Keratinocyte (primary cell): Measurements from ENCODE around the gene TTC28. TPM values are rescaled to one million over a fixed set of nuclear protein-coding genes. Genes with fewer than 3 reads are reported as not detected.

Source experiments
- DNase-seq: peaks from one replicate; pipeline ENCODE4 v3.0.0-alpha.2; 2011; ENCODE audit warnings: low read depth, missing footprints, low spot score
- FAIRE-seq: peaks from 2 replicates; lab custom pipeline; 2011; peaks lifted over from hg19 to GRCh38; lab: Jason Lieb, UNC
- H2AFZ ChIP-seq: 2 replicates; pipeline ENCODE4 v1.6.0; 2012; ENCODE audit warnings: low read length, control low read depth, inconsistent platforms; ENCODE audit not compliant: control insufficient read depth
- H3K27ac ChIP-seq: 2 replicates; pipeline ENCODE4 v1.5.1; 2011; ENCODE audit warnings: low read length; ENCODE audit not compliant: control insufficient read depth, insufficient read depth
- H3K27me3 ChIP-seq: 3 replicates; pipeline ENCODE4 v1.6.0; 2011; ENCODE audit warnings: low read length; ENCODE audit not compliant: control insufficient read depth, insufficient read depth; ENCODE audit errors: extremely low read depth
- H3K36me3 ChIP-seq, 2 experiments: 2 replicates in 1 of 2; 3 replicates in 1 of 2; pipeline ENCODE4 v1.5.1; 2011; ENCODE audit warnings: low read length in 2 of 2, mild to moderate bottlenecking in 1 of 2; ENCODE audit not compliant: control insufficient read depth in 2 of 2, insufficient read depth in 2 of 2; ENCODE audit errors: extremely low read depth in 1 of 2
- H3K4me1 ChIP-seq: 3 replicates; pipeline ENCODE4 v1.5.1; 2011; ENCODE audit warnings: low read length; ENCODE audit not compliant: control insufficient read depth, insufficient read depth; ENCODE audit errors: extremely low read depth
- H3K4me2 ChIP-seq: 3 replicates; pipeline ENCODE4 v1.6.0; 2011; ENCODE audit warnings: low read depth, low read length; ENCODE audit not compliant: control insufficient read depth, insufficient read depth; ENCODE audit errors: extremely low read depth
- H3K4me3 ChIP-seq, 3 experiments: fragments of 200-600 bp in 1 of 3; sonication (generic) in 1 of 3; 2 replicates in 2 of 3; 3 replicates in 1 of 3; pipeline ENCODE4 v1.5.1; 2011 to 2016; ENCODE audit warnings: low read length in 3 of 3, mild to moderate bottlenecking in 3 of 3, control low read depth in 2 of 3, inconsistent platforms in 1 of 3, low read depth in 1 of 3, mixed read lengths in 1 of 3, mixed run types in 1 of 3, moderate library complexity in 1 of 3; ENCODE audit not compliant: control insufficient read depth in 2 of 3, insufficient read depth in 2 of 3; ENCODE audit errors: extremely low read depth in 1 of 3
- H3K79me2 ChIP-seq: 2 replicates; pipeline ENCODE4 v1.6.0; 2012; ENCODE audit warnings: low read length; ENCODE audit not compliant: control insufficient read depth, insufficient read depth
- H3K9ac ChIP-seq: 3 replicates; pipeline ENCODE4 v1.6.0; 2011; ENCODE audit warnings: low read length; ENCODE audit not compliant: control insufficient read depth, insufficient read depth; ENCODE audit errors: extremely low read depth
- H3K9me1 ChIP-seq: 3 replicates; pipeline ENCODE4 v1.6.0; 2011; ENCODE audit warnings: low read length; ENCODE audit not compliant: control insufficient read depth, insufficient read depth; ENCODE audit errors: extremely low read depth
- H3K9me3 ChIP-seq: 2 replicates; pipeline ENCODE4 v1.5.1; 2012; ENCODE audit warnings: low read depth, low read length; ENCODE audit not compliant: control insufficient read depth
- H4K20me1 ChIP-seq: 3 replicates; pipeline ENCODE4 v1.6.0; 2011; ENCODE audit warnings: low read length; ENCODE audit not compliant: control insufficient read depth, insufficient read depth; ENCODE audit errors: extremely low read depth
- CTCF ChIP-seq, 3 experiments: IDR thresholded peaks in 1 of 3; conservative IDR thresholded peaks in 1 of 3; optimal IDR thresholded peaks in 1 of 3; 2 replicates in 2 of 3; 3 replicates in 1 of 3; pipeline versions ENCODE3 to v1.5.1; 2011; ENCODE audit warnings: low read length in 3 of 3, mild to moderate bottlenecking in 3 of 3, moderate library complexity in 2 of 3, control low read depth in 1 of 3, inconsistent platforms in 1 of 3; ENCODE audit not compliant: insufficient read depth in 2 of 3; ENCODE audit errors: extremely low read depth in 1 of 3
- EZH2 ChIP-seq: IDR thresholded peaks from one replicate; pipeline ENCODE4 v1.6.1; 2012; ENCODE audit warnings: inconsistent platforms, mild to moderate bottlenecking, low read length, moderate library complexity
- dilution Hi-C: fragments of 300-500 bp; cut with MboI; formaldehyde crosslinking; loops from one replicate; pipeline ENCODE4 v1.7.0; 2020; ENCODE audit warnings: low sequenced_read_pairs; ENCODE audit not compliant: extremely low pct_ligation_motif_present
- polyA plus RNA-seq, 5 experiments: library from polyadenylated mRNA; depleted of rRNA in 3 of 5; stranded (reverse) in 3 of 5; stranded (forward) in 1 of 5; unstranded in 1 of 5; fragments of >200 nt; gene quantifications; 1 replicate in 1 of 5; 2 replicates in 3 of 5; 3 replicates in 1 of 5; pipeline versions ENCODE4 v1.2.1 to v1.2.3, GENCODE V29; 2011 to 2012; ENCODE audit warnings: missing spikeins in 2 of 5, low read depth in 1 of 5, low replicate concordance in 1 of 5

TTC28 gene
- polyA plus RNA-seq, 1 donor (not counting 4 experiments of a cell fraction or from before 2014, with no cell fraction given) = 0.66 TPM

- H3K27me3 ChIP-seq = no peaks in the 10 kb centered on the region
- H2AFZ ChIP-seq = peak overlapping the region; percentile 24
- no peak overlapping the region for H3K9ac ChIP-seq
- H3K4me3 ChIP-seq = no peak overlapping the region
- dilution Hi-C loops = no loop called here
- H3K27ac ChIP-seq = no peak overlapping the region
- no peak for TF ChIP-seq EZH2
- TF ChIP-seq CTCF (optimal IDR thresholded peaks at IDR 0.05 in 1 of 3, IDR thresholded peaks at IDR 0.05 in 1 of 3, conservative IDR thresholded peaks at IDR 0.05 in 1 of 3; ENCODE audit: extremely low read depth in 1 of 3, insufficient read depth in 2 of 3, low read length in 3 of 3) = no peak
- H3K9me3 ChIP-seq = no peaks in the 10 kb centered on the region
- H3K4me1 ChIP-seq = peaks cover 30% of the 10 kb centered on the region
- no peak for FAIRE-seq
- no peaks in the 10 kb centered on the region for H3K9me1 ChIP-seq
- H3K79me2 ChIP-seq = no peaks in the 10 kb centered on the region
- no peak overlapping the region for H3K4me2 ChIP-seq
- no peaks in the 10 kb centered on the region for H4K20me1 ChIP-seq
- no peaks in the 10 kb centered on the region for H3K36me3 ChIP-seq
- no peak for DNase-seq
These were observed 567.5 kb downstream of the TTC28 start for GRCh38 chr22:28112190-28112544.

- no peak overlapping the region for H3K4me3 ChIP-seq
- H3K79me2 ChIP-seq = no peaks in the 10 kb centered on the region
- H3K36me3 ChIP-seq = no peaks in the 10 kb centered on the region
- H2AFZ ChIP-seq = no peak overlapping the region
- H3K9ac ChIP-seq = no peak overlapping the region
- TF ChIP-seq EZH2 (no peak), CTCF (optimal IDR thresholded peaks at IDR 0.05 in 1 of 3, IDR thresholded peaks at IDR 0.05 in 1 of 3, conservative IDR thresholded peaks at IDR 0.05 in 1 of 3; ENCODE audit: extremely low read depth in 1 of 3, insufficient read depth in 2 of 3, low read length in 3 of 3) (no peak)
- no peaks in the 10 kb centered on the region for H4K20me1 ChIP-seq
- DNase-seq (no peak), FAIRE-seq (peak; percentile 26)
- H3K4me2 ChIP-seq = no peak overlapping the region
- no peaks in the 10 kb centered on the region for H3K9me3 ChIP-seq
- peaks cover 25% of the 10 kb centered on the region for H3K4me1 ChIP-seq
- no peaks in the 10 kb centered on the region for H3K9me1 ChIP-seq
- dilution Hi-C loops = no loop called here
- H3K27me3 ChIP-seq = no peaks in the 10 kb centered on the region
- H3K27ac ChIP-seq = no peak overlapping the region
These were observed 568.0 kb downstream of the TTC28 start for GRCh38 chr22:28111501-28112189.
